DND-41 (cell line): ENCODE measurements around the gene SERHL2.
"Not testable (repeated sequence)": the region's sequence is repeated elsewhere in the genome, so short reads cannot be mapped to it uniquely, and the experiment has no call there.

ENCODE experiments used
- ATAC-seq: fragments of 200-7000 bp; cut with Tn5 transposase; 3 replicates; pipeline ENCODE4 v1.9.1; 2021; ENCODE audit warnings: low read depth; ENCODE audit not compliant: insufficient read depth
- DNase-seq: peaks from one replicate; pipeline ENCODE4 v3.0.0-alpha.2; 2020
- H2AFZ ChIP-seq: 2 replicates; pipeline ENCODE4 v1.6.0; 2012; ENCODE audit warnings: low read depth, low read length
- H3K27ac ChIP-seq: 2 replicates; pipeline ENCODE4 v1.5.1; 2012; ENCODE audit warnings: low read length, inconsistent platforms
- H3K27me3 ChIP-seq: fragments of 200-600 bp; sonication (generic); 2 replicates; pipeline ENCODE4 v1.6.0; 2012; ENCODE audit warnings: low read length, mild to moderate bottlenecking, inconsistent platforms; ENCODE audit not compliant: insufficient read depth, poor library complexity
- H3K36me3 ChIP-seq: 2 replicates; pipeline ENCODE4 v1.5.1; 2012; ENCODE audit warnings: low read length, inconsistent platforms; ENCODE audit not compliant: insufficient read depth
- H3K4me1 ChIP-seq: 2 replicates; pipeline ENCODE4 v1.5.1; 2012; ENCODE audit warnings: mild to moderate bottlenecking, low read length; ENCODE audit not compliant: insufficient read depth
- H3K4me2 ChIP-seq: 2 replicates; pipeline ENCODE4 v1.6.0; 2012; ENCODE audit warnings: mild to moderate bottlenecking, moderate library complexity, low read length, inconsistent platforms; ENCODE audit not compliant: insufficient read depth
- H3K4me3 ChIP-seq, 2 experiments: fragments of 200-600 bp in 1 of 2; shearing (Covaris generic) in 1 of 2; 2 replicates each; pipeline ENCODE4 v1.5.1; 2012 to 2016; ENCODE audit warnings: inconsistent platforms in 2 of 2, low read length in 2 of 2, mild to moderate bottlenecking in 2 of 2, low read depth in 1 of 2, moderate library complexity in 1 of 2
- H3K79me2 ChIP-seq: 2 replicates; pipeline ENCODE4 v1.6.0; 2012; ENCODE audit warnings: low read length, inconsistent platforms; ENCODE audit not compliant: insufficient read depth
- H3K9ac ChIP-seq: 2 replicates; pipeline ENCODE4 v1.6.0; 2012; ENCODE audit warnings: low read depth, mild to moderate bottlenecking, inconsistent platforms, low read length, moderate library complexity
- H3K9me3 ChIP-seq: 2 replicates; pipeline ENCODE4 v1.5.1; 2012; ENCODE audit warnings: low read length, moderate library complexity, mild to moderate bottlenecking, inconsistent platforms; ENCODE audit not compliant: insufficient read depth, severe bottlenecking
- H4K20me1 ChIP-seq: 2 replicates; pipeline ENCODE4 v1.6.0; 2012; ENCODE audit warnings: low read length; ENCODE audit not compliant: insufficient read depth
- EZH2 ChIP-seq: IDR thresholded peaks from 3 replicates; pipeline ENCODE4 v1.6.1; 2012; ENCODE audit warnings: borderline replicate concordance, low read depth, mild to moderate bottlenecking, moderate library complexity, low read length, inconsistent platforms; ENCODE audit not compliant: severe bottlenecking
- TF ChIP-seq, protein P1 (sequence below): IDR thresholded peaks from 2 replicates; pipeline ENCODE4 v1.5.1; 2012; ENCODE audit warnings: borderline replicate concordance, low read length, moderate library complexity, mild to moderate bottlenecking; ENCODE audit not compliant: poor library complexity, severe bottlenecking; ENCODE audit errors: extremely low read depth

The SERHL2 gene

GRCh38 chr22:42602470-42602869, 48.7 kb downstream of the SERHL2 start:
- Histone ChIP-seq H3K27me3 (no peaks in the 10 kb centered on the region), H3K9ac (no peak overlapping the region; the same call in 1 of the 2 replicates), H3K9me3 (no peaks in the 10 kb centered on the region), H3K4me1 (no peaks in the 10 kb centered on the region), H3K79me2 (peaks cover 80% of the 10 kb centered on the region), H3K4me3 (no peak overlapping the region), H3K36me3 (peaks cover 85% of the 10 kb centered on the region), H2AFZ (no peak overlapping the region), H4K20me1 (peaks cover 67% of the 10 kb centered on the region), H3K4me2 (no peak overlapping the region), H3K27ac (no peak overlapping the region)
- no peak for DNase-seq
- no peak for ATAC-seq
- no peak for TF ChIP-seq EZH2
- TF ChIP-seq, protein P1, sequence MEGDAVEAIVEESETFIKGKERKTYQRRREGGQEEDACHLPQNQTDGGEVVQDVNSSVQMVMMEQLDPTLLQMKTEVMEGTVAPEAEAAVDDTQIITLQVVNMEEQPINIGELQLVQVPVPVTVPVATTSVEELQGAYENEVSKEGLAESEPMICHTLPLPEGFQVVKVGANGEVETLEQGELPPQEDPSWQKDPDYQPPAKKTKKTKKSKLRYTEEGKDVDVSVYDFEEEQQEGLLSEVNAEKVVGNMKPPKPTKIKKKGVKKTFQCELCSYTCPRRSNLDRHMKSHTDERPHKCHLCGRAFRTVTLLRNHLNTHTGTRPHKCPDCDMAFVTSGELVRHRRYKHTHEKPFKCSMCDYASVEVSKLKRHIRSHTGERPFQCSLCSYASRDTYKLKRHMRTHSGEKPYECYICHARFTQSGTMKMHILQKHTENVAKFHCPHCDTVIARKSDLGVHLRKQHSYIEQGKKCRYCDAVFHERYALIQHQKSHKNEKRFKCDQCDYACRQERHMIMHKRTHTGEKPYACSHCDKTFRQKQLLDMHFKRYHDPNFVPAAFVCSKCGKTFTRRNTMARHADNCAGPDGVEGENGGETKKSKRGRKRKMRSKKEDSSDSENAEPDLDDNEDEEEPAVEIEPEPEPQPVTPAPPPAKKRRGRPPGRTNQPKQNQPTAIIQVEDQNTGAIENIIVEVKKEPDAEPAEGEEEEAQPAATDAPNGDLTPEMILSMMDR: no peak

- H3K4me2 ChIP-seq: no peak overlapping the region
- H4K20me1 ChIP-seq: peaks cover 66% of the 10 kb centered on the region
- no peaks in the 10 kb centered on the region for H3K27me3 ChIP-seq
- no peak overlapping the region for H2AFZ ChIP-seq
- no peaks in the 10 kb centered on the region for H3K4me1 ChIP-seq
- DNase-seq: no peak
- no peaks in the 10 kb centered on the region for H3K9me3 ChIP-seq
- no peak for ATAC-seq
- H3K79me2 ChIP-seq: peaks cover 89% of the 10 kb centered on the region
- no peak overlapping the region for H3K9ac ChIP-seq
- TF ChIP-seq, protein P1: no peak
- no peak for TF ChIP-seq EZH2
- no peak overlapping the region for H3K4me3 ChIP-seq
- H3K36me3 ChIP-seq: peaks cover 81% of the 10 kb centered on the region
- no peak overlapping the region for H3K27ac ChIP-seq
Observed at GRCh38 chr22:42603427-42603826, 49.7 kb downstream of the SERHL2 start.

- Histone ChIP-seq H3K36me3 (peaks cover 81% of the 10 kb centered on the region), H3K9me3 (no peaks in the 10 kb centered on the region), H2AFZ (no peak overlapping the region), H3K27me3 (no peaks in the 10 kb centered on the region), H3K4me1 (no peaks in the 10 kb centered on the region), H3K4me3 (no peak overlapping the region), H3K4me2 (no peak overlapping the region), H3K9ac (no peak overlapping the region), H3K79me2 (peaks cover 91% of the 10 kb centered on the region), H3K27ac (no peak overlapping the region), H4K20me1 (peaks cover 70% of the 10 kb centered on the region)
- no peak for TF ChIP-seq EZH2
- DNase-seq: no peak
- ATAC-seq: no peak
Observed at GRCh38 chr22:42604403-42604802, 50.6 kb downstream of the SERHL2 start.

DNA sequence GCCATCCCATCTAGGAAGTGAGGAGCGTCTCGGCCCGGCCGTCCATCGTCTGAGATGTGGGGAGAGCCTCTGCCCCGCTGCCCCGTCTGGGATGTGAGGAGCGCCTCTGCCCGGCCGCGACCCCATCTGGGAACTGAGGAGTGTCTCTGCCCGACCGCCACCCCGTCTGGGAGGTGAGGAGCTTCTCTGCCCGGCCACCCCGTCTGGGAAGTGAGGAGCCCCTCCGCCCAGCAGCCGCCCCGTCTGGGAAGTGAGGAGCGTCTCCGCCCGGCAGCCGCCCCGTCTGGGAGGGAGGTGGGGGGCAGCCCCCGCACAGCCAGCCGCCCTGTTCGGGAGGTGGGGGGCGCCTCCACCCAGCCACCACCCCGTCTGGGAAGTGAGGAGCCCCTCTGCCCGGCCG, 53.9 kb downstream of the SERHL2 start:
- Histone ChIP-seq H3K36me3 (peaks cover 76% of the 10 kb centered on the region), H3K4me1 (peaks cover 16% of the 10 kb centered on the region), H3K79me2 (peaks cover 100% of the 10 kb centered on the region), H4K20me1 (peaks cover 78% of the 10 kb centered on the region)
- not testable (repeated sequence) for H3K27ac ChIP-seq, DNase-seq, H3K4me2 ChIP-seq, H3K9me3 ChIP-seq, H3K4me3 ChIP-seq, H2AFZ ChIP-seq, ATAC-seq, H3K9ac ChIP-seq, H3K27me3 ChIP-seq
